ENCODE data around the gene AGO4. TPM values are rescaled to one million over a fixed set of nuclear protein-coding genes. Genes with fewer than 3 reads are reported as not detected.

AGO4 gene
- total RNA-seq, 1 donor from 2014 or later, result 17.9 TPM

GRCh38 chr1:35894183-35894582 lies 86.4 kb downstream of the AGO4 start:
- DNase-seq (ENCODE audit: low read depth, low spot score), result no peak

GRCh38 chr1:35894656-35895055 lies 86.8 kb downstream of the AGO4 start:
- DNase-seq (ENCODE audit: low read depth, low spot score), result no peak

GRCh38 chr1:35899941-35900340 lies 92.1 kb downstream of the AGO4 start:
- DNase-seq (ENCODE audit: low read depth, low spot score), result no peak

GRCh38 chr1:35901235-35901634 lies 93.4 kb downstream of the AGO4 start:
- no peak for DNase-seq (ENCODE audit: low read depth, low spot score)

GRCh38 chr1:35902671-35903070 lies 94.9 kb downstream of the AGO4 start:
- DNase-seq (ENCODE audit: low read depth, low spot score), result no peak

Other genes with a start within 250 kb of the AGO4 start
- 0.07 TPM in 2 replicates for gene TFAP2E, start 234.7 kb upstream of the AGO4 start, total RNA-seq
- 28.8 and 31.3 TPM in 2 replicates for gene PSMB2, start 166.5 kb upstream of the AGO4 start, total RNA-seq
- 20.4 and 22.7 TPM in 2 replicates for gene C1orf216, start 89.1 kb upstream of the AGO4 start, total RNA-seq
- gene CLSPN, start 38.0 kb upstream of the AGO4 start, total RNA-seq, result 22.7 and 55.6 TPM in 2 replicates
- 12.4 and 18.3 TPM in 2 replicates for gene AGO1, start 75.2 kb downstream of the AGO4 start, total RNA-seq
- 17.1 and 25.3 TPM in 2 replicates for gene AGO3, start 123.1 kb downstream of the AGO4 start, total RNA-seq

Data from pulmonary artery endothelial cell (primary cell).